Ishikawa (cell line): ENCODE results near the gene CALD1.

Experiments
- CEBPB ChIP-seq: IDR thresholded peaks from 2 replicates; pipeline ENCODE4 v1.6.1; 2012
- CREB1 ChIP-seq: IDR thresholded peaks from 2 replicates; pipeline ENCODE4 v1.6.1; 2012; ENCODE audit warnings: low read depth
- EGR1 ChIP-seq: IDR thresholded peaks from 2 replicates; pipeline ENCODE4 v1.6.1; 2012
- EP300 ChIP-seq: IDR thresholded peaks from 2 replicates; pipeline ENCODE4 v1.6.1; 2012; ENCODE audit warnings: borderline replicate concordance
- FOXM1 ChIP-seq: IDR thresholded peaks from 2 replicates; pipeline ENCODE4 v1.6.1; 2012; ENCODE audit warnings: low read depth, borderline replicate concordance
- MAX ChIP-seq: IDR thresholded peaks from 2 replicates; pipeline ENCODE4 v1.6.1; 2012
- NFIC ChIP-seq: IDR thresholded peaks from 2 replicates; pipeline ENCODE4 v1.6.1; 2012
- RAD21 ChIP-seq: IDR thresholded peaks from 2 replicates; pipeline ENCODE4 v1.6.1; 2012; ENCODE audit warnings: low read depth
- REST ChIP-seq: IDR thresholded peaks from 2 replicates; pipeline ENCODE4 v1.6.1; 2012; ENCODE audit warnings: low read depth, mild to moderate bottlenecking
- TAF1 ChIP-seq: IDR thresholded peaks from 2 replicates; pipeline ENCODE4 v1.6.1; 2012; ENCODE audit warnings: low read depth, mild to moderate bottlenecking
- TCF12 ChIP-seq: IDR thresholded peaks from 2 replicates; pipeline ENCODE4 v1.6.1; 2012; ENCODE audit warnings: low read depth
- TEAD4 ChIP-seq: IDR thresholded peaks from 2 replicates; pipeline ENCODE4 v1.6.1; 2012
- YY1 ChIP-seq: IDR thresholded peaks from 2 replicates; pipeline ENCODE4 v1.6.1; 2012; ENCODE audit warnings: low read depth
- ZBTB7A ChIP-seq: IDR thresholded peaks from 2 replicates; pipeline ENCODE4 v1.6.1; 2012; ENCODE audit warnings: low read depth
- TF ChIP-seq, protein P1 (sequence below): IDR thresholded peaks from 2 replicates; pipeline ENCODE4 v1.6.1; 2012

Gene CALD1

GRCh38 chr7:134932707-134933370 lies 153.4 kb downstream of the CALD1 start:
- TF ChIP-seq YY1, result no peak
- TF ChIP-seq CREB1, result no peak
- no peak for TF ChIP-seq RAD21
- no peak for TF ChIP-seq TEAD4
- no peak for TF ChIP-seq ZBTB7A

DNA sequence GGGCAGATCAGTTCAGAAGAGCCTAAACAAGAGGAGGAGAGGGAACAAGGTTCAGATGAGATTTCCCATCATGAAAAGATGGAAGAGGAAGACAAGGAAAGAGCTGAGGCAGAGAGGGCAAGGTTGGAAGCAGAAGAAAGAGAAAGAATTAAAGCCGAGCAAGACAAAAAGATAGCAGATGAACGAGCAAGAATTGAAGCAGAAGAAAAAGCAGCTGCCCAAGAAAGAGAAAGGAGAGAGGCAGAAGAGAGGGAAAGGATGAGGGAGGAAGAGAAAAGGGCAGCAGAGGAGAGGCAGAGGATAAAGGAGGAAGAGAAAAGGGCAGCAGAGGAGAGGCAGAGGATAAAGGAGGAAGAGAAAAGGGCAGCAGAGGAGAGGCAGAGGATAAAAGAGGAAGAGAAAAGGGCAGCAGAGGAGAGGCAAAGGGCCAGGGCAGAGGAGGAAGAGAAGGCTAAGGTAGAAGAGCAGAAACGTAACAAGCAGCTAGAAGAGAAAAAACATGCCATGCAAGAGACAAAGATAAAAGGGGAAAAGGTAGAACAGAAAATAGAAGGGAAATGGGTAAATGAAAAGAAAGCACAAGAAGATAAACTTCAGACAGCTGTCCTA lies 154.1 kb downstream of the CALD1 start:
- TF ChIP-seq TCF12 (no peak), FOXM1 (no peak), EP300 (no peak), MAX (no peak)

DNA sequence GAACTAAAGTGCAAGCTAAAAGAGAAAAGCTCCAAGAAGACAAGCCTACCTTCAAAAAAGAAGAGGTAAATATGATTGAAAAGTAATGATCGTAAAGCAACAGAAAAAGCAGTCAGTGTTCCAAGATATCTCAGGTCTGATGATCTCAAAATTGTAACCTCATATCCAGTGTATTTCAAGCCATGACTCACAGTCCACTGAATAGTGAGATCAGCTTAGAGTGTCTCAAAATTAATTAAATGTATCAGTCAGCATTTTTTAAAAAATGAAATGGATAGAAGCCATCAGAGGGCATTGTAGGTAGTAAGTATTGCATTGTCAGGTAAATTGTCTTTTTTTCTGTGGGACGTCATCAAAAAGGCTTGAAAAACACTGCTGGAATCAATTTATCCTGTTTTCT lies 156.3 kb downstream of the CALD1 start:
- TF ChIP-seq CEBPB (no peak), MAX (no peak), REST (no peak), ZBTB7A (no peak), CREB1 (no peak), RAD21 (no peak), TEAD4 (no peak), FOXM1 (no peak)

DNA sequence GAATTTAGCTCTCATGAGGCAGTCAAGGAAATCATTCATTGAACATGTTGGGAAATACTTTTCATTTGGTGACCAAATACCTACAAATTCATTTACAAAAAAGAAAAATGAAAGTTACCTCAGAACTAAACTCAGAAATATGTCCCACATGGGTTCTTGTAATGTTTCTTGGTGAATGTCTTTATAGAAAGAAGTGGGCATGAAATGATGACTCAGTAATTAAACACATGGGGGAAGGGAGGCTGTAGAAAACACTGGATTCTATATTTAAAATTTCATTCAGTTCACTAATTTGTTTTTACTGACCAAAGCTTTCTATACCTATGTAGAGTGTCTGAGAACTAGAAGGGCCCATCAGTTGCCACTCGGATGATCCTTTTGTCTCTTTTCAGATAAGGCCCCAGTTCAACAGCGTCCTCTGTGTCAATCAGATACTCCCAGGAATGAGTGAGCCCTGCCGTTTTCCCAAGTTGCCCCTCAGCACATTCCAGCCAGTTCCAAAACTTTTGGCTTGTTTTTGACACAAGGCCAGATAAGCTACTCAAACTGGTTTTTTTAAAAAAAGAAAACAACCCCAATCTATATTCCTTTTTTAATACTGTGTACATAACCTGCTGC lies 157.6 kb downstream of the CALD1 start:
- TF ChIP-seq RAD21 (no peak), MAX (no peak), CEBPB (no peak), YY1 (no peak)
- TF ChIP-seq, protein P1, sequence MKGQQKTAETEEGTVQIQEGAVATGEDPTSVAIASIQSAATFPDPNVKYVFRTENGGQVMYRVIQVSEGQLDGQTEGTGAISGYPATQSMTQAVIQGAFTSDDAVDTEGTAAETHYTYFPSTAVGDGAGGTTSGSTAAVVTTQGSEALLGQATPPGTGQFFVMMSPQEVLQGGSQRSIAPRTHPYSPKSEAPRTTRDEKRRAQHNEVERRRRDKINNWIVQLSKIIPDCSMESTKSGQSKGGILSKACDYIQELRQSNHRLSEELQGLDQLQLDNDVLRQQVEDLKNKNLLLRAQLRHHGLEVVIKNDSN, result no peak

DNA sequence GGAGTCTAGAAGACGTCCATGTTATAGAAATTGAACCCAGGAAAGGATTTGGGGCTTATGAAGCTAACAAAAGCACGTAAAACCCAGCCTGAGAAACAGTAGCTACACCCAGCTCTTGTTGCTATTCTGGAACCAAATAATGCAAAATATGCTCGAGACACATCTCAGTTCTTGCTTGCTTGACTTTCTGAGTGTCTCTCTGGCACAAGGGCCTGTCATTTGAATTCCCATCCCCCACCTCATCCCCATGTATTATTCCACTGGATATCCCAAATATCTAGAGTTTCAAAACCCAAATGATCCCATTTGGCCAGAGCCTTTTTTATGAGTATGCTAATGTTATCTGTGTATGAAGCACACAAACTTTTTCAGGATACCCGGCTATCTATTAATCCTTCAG lies 158.7 kb downstream of the CALD1 start:
- TF ChIP-seq RAD21 (no peak), EP300 (no peak), TCF12 (no peak)

DNA sequence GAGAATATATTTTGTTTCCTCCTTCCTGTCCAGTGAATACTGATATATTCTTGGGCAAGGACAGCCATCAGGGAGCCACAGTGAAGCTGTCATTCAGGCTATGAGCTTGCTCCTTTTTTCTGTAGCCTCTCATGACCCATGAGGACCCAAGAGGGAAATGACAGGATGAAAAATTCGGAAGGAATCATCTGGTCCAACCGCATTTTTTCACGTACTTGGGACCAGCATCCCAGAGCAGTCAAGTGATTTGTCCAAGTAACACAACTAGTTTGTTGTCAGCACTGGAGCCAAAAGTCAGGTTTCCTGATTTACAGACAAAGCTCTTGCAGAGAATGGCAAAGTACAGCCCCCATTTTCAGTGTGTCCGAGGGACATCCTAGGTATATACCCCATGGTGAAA lies 159.7 kb downstream of the CALD1 start:
- TF ChIP-seq YY1 (no peak), TCF12 (no peak), CEBPB (no peak), TAF1 (no peak), EP300 (no peak), FOXM1 (no peak), EGR1 (no peak), CREB1 (no peak), NFIC (no peak), TEAD4 (no peak), RAD21 (no peak), REST (no peak), ZBTB7A (no peak), MAX (no peak)
- TF ChIP-seq, protein P1, result no peak
